PC-9 (cell line): ENCODE measurements around the gene TXNDC8. TPM values are rescaled to one million over a fixed set of nuclear protein-coding genes. Genes with fewer than 3 reads are reported as not detected.

Experiments
- BruUV-seq: library from RNA; stranded (reverse); fragments of 400-500 nt; replicated peaks from 2 replicates; lab custom pipeline; 2021; lab: Mats Ljungman, UMichigan
- CTCF ChIA-PET: fragments of 300-600 bp; sonication (Branson Sonifier 250); formaldehyde crosslinking; loops from one replicate; lab custom pipeline; 2022; ENCODE audit warnings: antibody characterized with exemption; lab: Charles Lee
- POLR2A ChIA-PET: fragments of 300-600 bp; sonication (Branson Sonifier 250); formaldehyde crosslinking; loops from one replicate; lab custom pipeline; 2022; ENCODE audit warnings: antibody characterized with exemption; ENCODE audit not compliant: unreplicated experiment; lab: Charles Lee
- DNase-seq, 2 experiments: peaks; one replicate each; pipeline versions ENCODE4 v3.0.0 to v3.0.0-alpha.2; 2015 to 2022; ENCODE audit warnings: mixed read lengths in 1 of 2
- H2AFZ ChIP-seq: fragments of 200-600 bp; sonication (generic); 2 replicates; pipeline ENCODE4 v1.8.1; 2017; ENCODE audit warnings: antibody characterized with exemption
- H3F3A ChIP-seq: fragments of 200-600 bp; sonication (generic); 2 replicates; pipeline ENCODE4 v1.8.1; 2017; ENCODE audit warnings: antibody characterized with exemption, mild to moderate bottlenecking, low read depth; ENCODE audit not compliant: insufficient read depth
- H3K27ac ChIP-seq: fragments of 200-600 bp; sonication (generic); 2 replicates; pipeline ENCODE4 v1.6.1; 2016; ENCODE audit warnings: mixed run types
- H3K27me3 ChIP-seq: fragments of 200-600 bp; sonication (generic); 2 replicates; pipeline ENCODE4 v1.6.1; 2016; ENCODE audit warnings: low read depth, mixed run types; ENCODE audit not compliant: insufficient read depth
- H3K36me3 ChIP-seq: fragments of 200-600 bp; sonication (generic); 2 replicates; pipeline ENCODE4 v1.6.1; 2016; ENCODE audit warnings: low read depth, mixed run types
- H3K4me1 ChIP-seq: fragments of 200-600 bp; sonication (generic); replicated peaks from 2 replicates; pipeline ENCODE4 v1.6.1; 2016; ENCODE audit warnings: mixed run types; ENCODE audit not compliant: insufficient read depth
- H3K4me2 ChIP-seq: fragments of 200-600 bp; sonication (generic); 2 replicates; pipeline ENCODE4 v1.6.1; 2017; ENCODE audit warnings: mixed run types
- H3K4me3 ChIP-seq: fragments of 200-600 bp; sonication (generic); 2 replicates; pipeline ENCODE4 v1.6.1; 2016; ENCODE audit warnings: mixed run types
- H3K79me2 ChIP-seq: fragments of 200-600 bp; sonication (generic); 2 replicates; pipeline ENCODE4 v1.6.1; 2017; ENCODE audit warnings: low read depth, mixed run types
- H3K9me2 ChIP-seq: fragments of 200-600 bp; sonication (generic); 2 replicates; pipeline ENCODE4 v1.8.1; 2017; ENCODE audit warnings: mild to moderate bottlenecking; ENCODE audit not compliant: insufficient read depth
- H3K9me3 ChIP-seq: fragments of 200-600 bp; sonication (generic); 2 replicates; pipeline ENCODE4 v1.8.1; 2016; ENCODE audit warnings: low read depth; ENCODE audit not compliant: insufficient read depth
- H4K20me1 ChIP-seq: fragments of 200-600 bp; sonication (generic); 2 replicates; pipeline ENCODE4 v1.8.1; 2017; ENCODE audit not compliant: insufficient read depth
- CTCF ChIP-seq: fragments of 200-600 bp; sonication (generic); conservative IDR thresholded peaks from 2 replicates; pipeline ENCODE4 v1.6.1; 2017; ENCODE audit warnings: mixed run types, antibody characterized with exemption, mild to moderate bottlenecking, moderate library complexity
- EZH2 ChIP-seq: fragments of 200-600 bp; sonication (generic); IDR thresholded peaks from 2 replicates; pipeline ENCODE4 v1.8.0; 2017; ENCODE audit warnings: antibody characterized with exemption, low read depth
- intact Hi-C: fragments of 100-400 bp; cut with micrococcal nuclease; formaldehyde crosslinking; loops from one replicate; pipeline ENCODE4 v1.10.0; 2022; ENCODE audit not compliant: unreplicated experiment
- total RNA-seq: library from RNA; stranded (reverse); gene quantifications from 2 replicates; pipeline ENCODE4 v1.2.3, GENCODE V29; 2021

The TXNDC8 gene
- total RNA-seq, 1 experiment from 2014 or later = not detected

- Histone ChIP-seq H4K20me1 (peaks cover 46% of the 10 kb centered on the region), H3K36me3 (peaks cover 28% of the 10 kb centered on the region), H3K79me2 (peaks cover 78% of the 10 kb centered on the region), H3F3A (peaks cover 42% of the 10 kb centered on the region), H3K4me1 (peaks cover 57% of the 10 kb centered on the region), H3K27ac (peak overlapping the region; percentile 99), H3K4me2 (peak overlapping the region; percentile 91), H3K27me3 (no peaks in the 10 kb centered on the region), H3K4me3 (peak overlapping the region; percentile 79), H2AFZ (peak overlapping the region; percentile 61), H3K9me2 (no peaks in the 10 kb centered on the region), H3K9me3 (no peaks in the 10 kb centered on the region)
- ChIA-PET POLR2A (interaction anchor here (0.5 to 1.4 kb wide), 13 partner anchors 22 to 700 kb away, joined by 3 to 67 read pairs (median 6); no protein-coding TSS in a partner anchor), CTCF (interaction anchor here (0.6 to 0.7 kb wide), 2 partner anchors 49 to 194 kb away, joined by 9 to 17 read pairs; no protein-coding TSS in a partner anchor)
- intact Hi-C loops = loop anchor here (1.0 to 5.0 kb wide), 8 partner anchors 23 to 489 kb away; no protein-coding TSS in a partner anchor
- DNase-seq = peak; percentile 77
- BruUV-seq = no TSS peak
- TF ChIP-seq EZH2 (no peak), CTCF (no peak)
These were observed 81.9 kb downstream of the TXNDC8 start for GRCh38 chr9:110255463-110256379.

GRCh38 chr9:110255034-110255462 lies 82.6 kb downstream of the TXNDC8 start:
- H2AFZ ChIP-seq = no peak overlapping the region

More at GRCh38 chr9:110255034-110255462, 82.6 kb downstream of the TXNDC8 start:
- peak overlapping the region; percentile 99 for H3K27ac ChIP-seq
- ChIA-PET CTCF (no interaction called here), POLR2A (no interaction called here)
- H3K9me2 ChIP-seq = no peaks in the 10 kb centered on the region
- peaks cover 35% of the 10 kb centered on the region for H3K36me3 ChIP-seq
- TF ChIP-seq EZH2 (no peak), CTCF (no peak)
- H3K4me3 ChIP-seq = peak overlapping the region; percentile 79
- peaks cover 63% of the 10 kb centered on the region for H3K4me1 ChIP-seq
- H3K79me2 ChIP-seq = peaks cover 85% of the 10 kb centered on the region
- no peaks in the 10 kb centered on the region for H3K27me3 ChIP-seq
- H3F3A ChIP-seq = peaks cover 49% of the 10 kb centered on the region
- H4K20me1 ChIP-seq = peaks cover 53% of the 10 kb centered on the region
- DNase-seq = no peak
- no TSS peak for BruUV-seq
- intact Hi-C loops = loop anchor here (5.0 kb wide), 2 partner anchors 63 to 347 kb away; no protein-coding TSS in a partner anchor
- H3K9me3 ChIP-seq = no peaks in the 10 kb centered on the region
- peak overlapping the region; percentile 91 for H3K4me2 ChIP-seq
